Activated B cell treated with CpG ODN at 0.5 μM for 24 hours (primary cell): ENCODE data around the gene SRF. TPM values are rescaled to one million over a fixed set of nuclear protein-coding genes. Genes with fewer than 3 reads are reported as not detected.

Experiments
- ATAC-seq: fragments of 200-7000 bp; cut with Tn5 transposase; one replicate; pipeline ENCODE4 v1.10.0; 2021; ENCODE audit warnings: low read depth, mild to moderate bottlenecking, moderate library complexity
- CTCF ChIA-PET: fragments of 350-600 bp; sonication (Branson Sonifier 250); formaldehyde crosslinking; loops from one replicate; lab custom pipeline; 2021; ENCODE audit warnings: antibody characterized with exemption; lab: Charles Lee
- POLR2A ChIA-PET: fragments of 350-600 bp; sonication (Branson Sonifier 250); formaldehyde crosslinking; loops from one replicate; lab custom pipeline; 2021; ENCODE audit warnings: antibody characterized with exemption; lab: Charles Lee
- DNase-seq: peaks from one replicate; pipeline ENCODE4 v3.0.0; 2022
- H3K27ac Mint-ChIP-seq: one replicate; pipeline ENCODE4 v1.8.0; 2020; ENCODE audit warnings: mixed read lengths
- H3K27me3 Mint-ChIP-seq: one replicate; pipeline ENCODE4 v1.8.0; 2021; ENCODE audit warnings: mixed read lengths
- H3K36me3 Mint-ChIP-seq: one replicate; pipeline ENCODE4 v1.8.0; 2021; ENCODE audit warnings: low read depth, mixed read lengths
- H3K4me1 Mint-ChIP-seq: one replicate; pipeline ENCODE4 v1.8.0; 2021; ENCODE audit warnings: mixed read lengths
- H3K4me3 Mint-ChIP-seq: one replicate; pipeline ENCODE4 v1.8.0; 2020; ENCODE audit warnings: mild to moderate bottlenecking, mixed read lengths
- H3K9me3 Mint-ChIP-seq: one replicate; pipeline ENCODE4 v1.8.0; 2020; ENCODE audit warnings: mixed read lengths
- intact Hi-C: fragments of 100-400 bp; cut with micrococcal nuclease; formaldehyde crosslinking; loops from one replicate; pipeline ENCODE4 v1.15.1; 2024
- total RNA-seq: library from RNA; stranded (reverse); gene quantifications from 2 replicates; pipeline ENCODE4 v1.2.3, GENCODE V29; 2022
- TF ChIP-seq, protein P1 (sequence below): fragments of 200-600 bp; IDR thresholded peaks from one replicate; pipeline ENCODE4 v1.8.0; 2022; ENCODE audit warnings: antibody characterized with exemption, mild to moderate bottlenecking

SRF gene
- total RNA-seq, 1 donor from 2014 or later = 35.9 TPM

DNA sequence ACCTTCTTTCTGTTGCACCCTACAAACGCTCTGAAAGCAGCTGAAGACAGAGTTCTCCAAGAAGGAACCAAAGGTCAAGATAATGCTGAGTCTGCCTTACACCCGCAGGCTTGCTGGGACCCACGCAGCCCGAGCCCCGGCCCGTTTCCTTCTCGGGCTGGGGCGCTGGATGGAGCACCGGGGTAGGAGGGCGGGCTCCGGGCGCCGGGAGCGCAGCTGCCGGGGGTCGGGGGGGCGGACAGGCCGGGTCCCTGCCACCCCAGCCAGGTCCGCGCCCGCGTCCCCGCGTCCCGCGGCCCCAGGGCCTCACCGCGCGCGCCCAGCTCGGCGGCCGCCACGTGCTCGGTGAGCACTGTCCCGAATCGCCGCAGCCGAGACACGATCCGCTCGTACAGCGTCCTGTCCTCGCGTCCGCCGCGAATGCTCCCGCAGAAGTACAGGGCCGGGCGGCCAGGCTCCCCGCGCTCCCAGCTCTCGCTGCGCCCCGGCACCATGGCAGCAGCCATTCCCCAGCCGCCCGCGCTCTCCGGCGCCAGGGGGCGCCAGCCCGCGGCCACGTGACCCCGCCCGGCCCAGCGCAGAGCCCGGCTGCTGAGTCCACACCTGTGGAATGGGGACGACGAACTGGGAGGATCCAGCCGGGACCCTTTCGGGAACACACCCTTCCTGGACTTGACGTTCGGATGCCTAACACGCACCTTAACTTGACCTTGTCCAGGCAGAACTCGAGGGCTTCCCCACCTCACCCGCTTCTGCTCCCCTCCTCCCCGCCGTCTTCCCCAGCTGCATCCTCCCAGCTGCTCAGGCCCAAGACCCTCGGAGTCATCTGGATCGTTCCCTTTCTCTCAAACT, 58.1 kb downstream of the SRF start, which contains the start of gene DNPH1:
Gene DNPH1, minus strand, starts transcription at position 531 of the 852 bp plus-strand sequence. Its CDS starts 25 bp downstream, at position 506.
- DNase-seq (peak; percentile 87), ATAC-seq (peak; percentile 69)
- POLR2A ChIA-PET = interaction anchor here (0.5 to 2.0 kb wide), 15 partner anchors 9 to 483 kb away, joined by 3 to 17 read pairs (median 4); partner anchors contain the start of genes CUL9, TJAP1 and ZNF318
- CTCF ChIA-PET = interaction anchor here (0.6 to 2.5 kb wide), 22 partner anchors 9 to 329 kb away, joined by 3 to 8 read pairs (median 4); partner anchors contain the start of genes ABCC10, CRIP3, CUL9 and POLR1C
- Mint-ChIP-seq H3K9me3 (no peaks in the 10 kb centered on the region), H3K4me3 (peak within 1 kb of the TSS; percentile 87), H3K27ac (peak within 1 kb of the TSS; percentile 75), H3K27me3 (no peaks in the 10 kb centered on the region), H3K36me3 (peaks cover 8% of the 10 kb centered on the region), H3K4me1 (peaks cover 39% of the 10 kb centered on the region)
- intact Hi-C loops = loop anchor here (1.0 to 10.0 kb wide), 3 partner anchors 18 to 277 kb away; partner anchors contain the start of genes CUL7, KLC4 and MRPL2
- TF ChIP-seq, protein P1, sequence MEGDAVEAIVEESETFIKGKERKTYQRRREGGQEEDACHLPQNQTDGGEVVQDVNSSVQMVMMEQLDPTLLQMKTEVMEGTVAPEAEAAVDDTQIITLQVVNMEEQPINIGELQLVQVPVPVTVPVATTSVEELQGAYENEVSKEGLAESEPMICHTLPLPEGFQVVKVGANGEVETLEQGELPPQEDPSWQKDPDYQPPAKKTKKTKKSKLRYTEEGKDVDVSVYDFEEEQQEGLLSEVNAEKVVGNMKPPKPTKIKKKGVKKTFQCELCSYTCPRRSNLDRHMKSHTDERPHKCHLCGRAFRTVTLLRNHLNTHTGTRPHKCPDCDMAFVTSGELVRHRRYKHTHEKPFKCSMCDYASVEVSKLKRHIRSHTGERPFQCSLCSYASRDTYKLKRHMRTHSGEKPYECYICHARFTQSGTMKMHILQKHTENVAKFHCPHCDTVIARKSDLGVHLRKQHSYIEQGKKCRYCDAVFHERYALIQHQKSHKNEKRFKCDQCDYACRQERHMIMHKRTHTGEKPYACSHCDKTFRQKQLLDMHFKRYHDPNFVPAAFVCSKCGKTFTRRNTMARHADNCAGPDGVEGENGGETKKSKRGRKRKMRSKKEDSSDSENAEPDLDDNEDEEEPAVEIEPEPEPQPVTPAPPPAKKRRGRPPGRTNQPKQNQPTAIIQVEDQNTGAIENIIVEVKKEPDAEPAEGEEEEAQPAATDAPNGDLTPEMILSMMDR = peak; percentile 57

DNA sequence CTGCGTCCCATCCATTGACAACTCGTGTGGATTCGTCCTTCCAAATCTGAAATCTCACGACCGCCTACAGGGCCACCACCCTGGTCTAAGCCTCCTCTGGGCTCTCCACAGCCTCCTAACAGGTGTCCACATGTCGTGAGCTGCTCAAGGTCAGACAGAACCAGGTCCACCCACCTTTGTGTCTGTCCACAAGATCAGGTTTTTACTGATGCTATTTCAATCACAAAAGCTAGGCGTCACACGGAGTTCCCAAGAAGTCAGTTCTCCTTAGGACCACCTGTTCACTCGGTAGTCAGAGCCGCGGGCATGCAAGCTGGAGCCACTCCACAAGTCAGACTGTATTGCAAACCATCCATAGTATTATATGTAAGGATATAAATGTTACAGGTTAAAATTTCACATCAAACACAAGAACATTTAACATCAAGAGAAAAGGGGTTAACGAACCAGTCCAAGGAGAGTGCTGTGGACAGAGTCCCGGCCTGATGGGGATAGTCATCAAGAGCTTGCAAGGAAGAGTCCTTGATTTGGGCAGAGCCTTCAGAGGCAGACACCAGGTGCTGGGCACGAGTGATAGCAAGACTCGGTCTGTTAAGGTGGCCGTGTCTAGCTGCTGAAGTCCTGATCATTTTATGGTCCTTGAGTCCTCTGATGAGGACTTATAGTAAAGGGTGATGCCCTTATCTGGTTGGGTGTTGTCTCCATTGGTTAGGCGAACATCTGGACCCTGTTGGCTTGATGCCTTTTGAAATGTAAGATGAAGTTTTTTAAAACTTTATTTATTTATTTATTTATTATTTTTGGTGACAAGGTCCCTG, 58.9 kb downstream of the SRF start:
- DNase-seq (no peak), ATAC-seq (no peak)
- Mint-ChIP-seq H3K36me3 (peaks cover 4% of the 10 kb centered on the region), H3K4me1 (peaks cover 33% of the 10 kb centered on the region), H3K27ac (peak overlapping the region; percentile 56), H3K4me3 (peak overlapping the region; percentile 86), H3K9me3 (no peaks in the 10 kb centered on the region), H3K27me3 (no peaks in the 10 kb centered on the region)
- ChIA-PET CTCF (interaction anchor here (0.6 to 2.5 kb wide), 16 partner anchors 8 to 330 kb away, joined by 3 to 8 read pairs (median 4); partner anchors contain the start of genes ABCC10, CRIP3, POLR1C and SRF), POLR2A (interaction anchor here (0.7 to 2.0 kb wide), 11 partner anchors 8 to 1514 kb away, joined by 3 to 17 read pairs (median 4); partner anchors contain the start of genes CUL9 and TJAP1)
- TF ChIP-seq, protein P1 = no peak
- intact Hi-C loops = loop anchor here (1.0 to 10.0 kb wide), 3 partner anchors 17 to 276 kb away; partner anchors contain the start of genes CUL7, KLC4 and MRPL2

DNA sequence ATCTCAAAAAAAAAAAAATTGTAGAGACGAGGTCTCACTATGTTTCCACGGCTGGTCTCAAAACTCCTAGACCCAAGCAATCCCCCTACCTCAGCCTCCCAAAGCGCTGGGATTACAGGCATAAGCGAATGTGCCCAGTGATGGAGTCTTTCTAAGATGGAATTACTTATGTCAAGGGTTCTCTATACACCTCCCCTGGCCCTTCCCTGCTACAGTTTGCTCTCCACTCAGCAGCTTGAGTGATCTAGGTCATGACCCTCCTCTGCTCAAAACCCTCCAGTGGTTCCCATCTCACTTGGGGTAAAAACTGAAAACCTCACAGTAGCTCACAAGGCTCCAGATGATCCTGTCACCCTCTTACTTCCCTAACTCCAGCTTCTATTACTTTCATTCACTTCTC, 60.0 kb downstream of the SRF start:
- no peak for ATAC-seq
- peak overlapping the region; percentile 1 for H3K4me3 Mint-ChIP-seq
- no peaks in the 10 kb centered on the region for H3K9me3 Mint-ChIP-seq

More for the DNA sequence above, 60.0 kb downstream of the SRF start:
- CTCF ChIA-PET = no interaction called here
- peaks cover 24% of the 10 kb centered on the region for H3K4me1 Mint-ChIP-seq
- POLR2A ChIA-PET = interaction anchor here (0.7 kb wide), 1 partner anchor 1515 kb away, joined by 3 read pairs; no protein-coding TSS in a partner anchor
- intact Hi-C loops = no loop called here
- no peak for DNase-seq
- no peak overlapping the region for H3K27ac Mint-ChIP-seq
- no peaks in the 10 kb centered on the region for H3K27me3 Mint-ChIP-seq
- H3K36me3 Mint-ChIP-seq = no peaks in the 10 kb centered on the region
- TF ChIP-seq, protein P1 = no peak

Other genes with a start within 250 kb of the SRF start
- gene CNPY3, start 241.8 kb upstream of the SRF start, total RNA-seq = 120 and 121 TPM in 2 replicates
- gene GNMT, start 210.5 kb upstream of the SRF start, total RNA-seq = 1.7 and 2.3 TPM in 2 replicates
- 11.8 and 13.2 TPM in 2 replicates for gene PEX6, start 192.1 kb upstream of the SRF start, total RNA-seq
- gene PPP2R5D, start 186.7 kb upstream of the SRF start, total RNA-seq = 26.7 and 26.8 TPM in 2 replicates
- gene MEA1, start 157.3 kb upstream of the SRF start, total RNA-seq = 44.4 and 48.3 TPM in 2 replicates
- gene KLHDC3, start 157.0 kb upstream of the SRF start, total RNA-seq = 36.4 and 36.7 TPM in 2 replicates
- 51.7 and 53.9 TPM in 2 replicates for gene RRP36, start 149.6 kb upstream of the SRF start, total RNA-seq
- gene CUL7, start 117.4 kb upstream of the SRF start, total RNA-seq = 15.9 and 19.1 TPM in 2 replicates
- gene MRPL2, start 111.8 kb upstream of the SRF start, total RNA-seq = 43.9 and 47.8 TPM in 2 replicates
- 17.0 and 19.8 TPM in 2 replicates for gene KLC4, start 111.6 kb upstream of the SRF start, total RNA-seq
- gene PTK7, start 95.0 kb upstream of the SRF start, total RNA-seq = 0.66 and 0.82 TPM in 2 replicates
- 69.2 and 70.8 TPM in 2 replicates for gene CUL9, start 10.9 kb downstream of the SRF start, total RNA-seq
- 56.7 and 57.5 TPM in 2 replicates for gene DNPH1, start 58.2 kb downstream of the SRF start, total RNA-seq
- gene TTBK1, start 72.2 kb downstream of the SRF start, total RNA-seq = 0.02 and 0.13 TPM in 2 replicates
- gene SLC22A7, start 127.0 kb downstream of the SRF start, total RNA-seq = not detected in 2 replicates
- 42.2 and 49.9 TPM in 2 replicates for gene CRIP3, start 137.6 kb downstream of the SRF start, total RNA-seq
- 135 and 159 TPM in 2 replicates for gene ZNF318, start 198.4 kb downstream of the SRF start, total RNA-seq